ENCODE results near the gene DHRS7B.
"Not testable (repeated sequence)": the region's sequence is repeated elsewhere in the genome, so short reads cannot be mapped to it uniquely, and the experiment has no call there.

The DHRS7B gene

GRCh38 chr17:21183468-21183867, 56.7 kb downstream of the DHRS7B start:
- TF ChIP-seq JUND (IDR thresholded peaks at IDR 0.05; ENCODE audit: low read depth) = no peak
- no peak for DNase-seq (ENCODE audit: low read depth in 1 of 2, low spot score in 1 of 2)
- in situ Hi-C loops (cut with HindIII; ENCODE audit: low pct_unique_long_range_greater_than_20kb, low sequenced_read_pairs) = no loop called here

- TF ChIP-seq JUND (IDR thresholded peaks at IDR 0.05; ENCODE audit: low read depth) = no peak
- in situ Hi-C loops (cut with HindIII; ENCODE audit: low pct_unique_long_range_greater_than_20kb, low sequenced_read_pairs) = no loop called here
- DNase-seq (ENCODE audit: low read depth in 1 of 2, low spot score in 1 of 2) = no peak
Observed at GRCh38 chr17:21184570-21184969, 57.8 kb downstream of the DHRS7B start.

- TF ChIP-seq JUND (IDR thresholded peaks at IDR 0.05; ENCODE audit: low read depth) = no peak
- no peak for DNase-seq (ENCODE audit: low read depth in 1 of 2, low spot score in 1 of 2)
- in situ Hi-C loops (cut with HindIII; ENCODE audit: low pct_unique_long_range_greater_than_20kb, low sequenced_read_pairs) = no loop called here
Observed at GRCh38 chr17:21185061-21185460, 58.3 kb downstream of the DHRS7B start.

- DNase-seq (ENCODE audit: low read depth in 1 of 2, low spot score in 1 of 2) = no peak
- no peak for TF ChIP-seq JUND (IDR thresholded peaks at IDR 0.05; ENCODE audit: low read depth)
- in situ Hi-C loops (cut with HindIII; ENCODE audit: low pct_unique_long_range_greater_than_20kb, low sequenced_read_pairs) = no loop called here
Observed at GRCh38 chr17:21186399-21187187, 59.8 kb downstream of the DHRS7B start.

- no peak for TF ChIP-seq JUND (IDR thresholded peaks at IDR 0.05; ENCODE audit: low read depth)
- in situ Hi-C loops (cut with HindIII; ENCODE audit: low pct_unique_long_range_greater_than_20kb, low sequenced_read_pairs) = no loop called here
- no peak for DNase-seq (ENCODE audit: low read depth in 1 of 2, low spot score in 1 of 2)
Observed at GRCh38 chr17:21189361-21189760, 62.6 kb downstream of the DHRS7B start.

- no peak for TF ChIP-seq JUND (IDR thresholded peaks at IDR 0.05; ENCODE audit: low read depth)
- no peak for DNase-seq (ENCODE audit: low read depth in 1 of 2, low spot score in 1 of 2)
- in situ Hi-C loops (cut with HindIII; ENCODE audit: low pct_unique_long_range_greater_than_20kb, low sequenced_read_pairs) = no loop called here
Observed at GRCh38 chr17:21190078-21190477, 63.3 kb downstream of the DHRS7B start.

GRCh38 chr17:21191698-21192097, 64.9 kb downstream of the DHRS7B start:
- no peak for TF ChIP-seq JUND (IDR thresholded peaks at IDR 0.05; ENCODE audit: low read depth)
- in situ Hi-C loops (cut with HindIII; ENCODE audit: low pct_unique_long_range_greater_than_20kb, low sequenced_read_pairs) = no loop called here
- no peak for DNase-seq (ENCODE audit: low read depth in 1 of 2, low spot score in 1 of 2)

- in situ Hi-C loops (cut with HindIII; ENCODE audit: low pct_unique_long_range_greater_than_20kb, low sequenced_read_pairs); DNase-seq (ENCODE audit: low read depth in 1 of 2, low spot score in 1 of 2): not testable (repeated sequence)
Observed at GRCh38 chr17:21192414-21192813, 65.7 kb downstream of the DHRS7B start.

- no peak for DNase-seq (ENCODE audit: low read depth in 1 of 2, low spot score in 1 of 2)
- no peak for TF ChIP-seq JUND (IDR thresholded peaks at IDR 0.05; ENCODE audit: low read depth)
- in situ Hi-C loops (cut with HindIII; ENCODE audit: low pct_unique_long_range_greater_than_20kb, low sequenced_read_pairs) = no loop called here
Observed at GRCh38 chr17:21193031-21193430, 66.3 kb downstream of the DHRS7B start.

- no peak for TF ChIP-seq JUND (IDR thresholded peaks at IDR 0.05; ENCODE audit: low read depth)
- DNase-seq (ENCODE audit: low read depth in 1 of 2, low spot score in 1 of 2) = no peak
- in situ Hi-C loops (cut with HindIII; ENCODE audit: low pct_unique_long_range_greater_than_20kb, low sequenced_read_pairs) = no loop called here
Observed at GRCh38 chr17:21194226-21194625, 67.5 kb downstream of the DHRS7B start.

GRCh38 chr17:21194703-21195102, 67.9 kb downstream of the DHRS7B start:
- DNase-seq (ENCODE audit: low read depth in 1 of 2, low spot score in 1 of 2) = no peak
- no peak for TF ChIP-seq JUND (IDR thresholded peaks at IDR 0.05; ENCODE audit: low read depth)
- in situ Hi-C loops (cut with HindIII; ENCODE audit: low pct_unique_long_range_greater_than_20kb, low sequenced_read_pairs) = no loop called here

- DNase-seq (ENCODE audit: low read depth in 1 of 2, low spot score in 1 of 2) = no peak
- in situ Hi-C loops (cut with HindIII; ENCODE audit: low pct_unique_long_range_greater_than_20kb, low sequenced_read_pairs) = no loop called here
- no peak for TF ChIP-seq JUND (IDR thresholded peaks at IDR 0.05; ENCODE audit: low read depth)
Observed at GRCh38 chr17:21196126-21196525, 69.4 kb downstream of the DHRS7B start.

GRCh38 chr17:21198411-21198810, 71.6 kb downstream of the DHRS7B start:
- no peak for TF ChIP-seq JUND (IDR thresholded peaks at IDR 0.05; ENCODE audit: low read depth)
- DNase-seq (ENCODE audit: low read depth in 1 of 2, low spot score in 1 of 2) = no peak
- in situ Hi-C loops (cut with HindIII; ENCODE audit: low pct_unique_long_range_greater_than_20kb, low sequenced_read_pairs) = no loop called here

- TF ChIP-seq JUND (IDR thresholded peaks at IDR 0.05; ENCODE audit: low read depth) = no peak
- in situ Hi-C loops (cut with HindIII; ENCODE audit: low pct_unique_long_range_greater_than_20kb, low sequenced_read_pairs) = no loop called here
- no peak for DNase-seq (ENCODE audit: low read depth in 1 of 2, low spot score in 1 of 2)
Observed at GRCh38 chr17:21199311-21199710, 72.5 kb downstream of the DHRS7B start.

Data from T47D (cell line).